GM18520 (cell line): Measurements from ENCODE around the gene ADI1.
"Not testable (repeated sequence)": the region's sequence is repeated elsewhere in the genome, so short reads cannot be mapped to it uniquely, and the experiment has no call there.

Experiments
- ATAC-seq: cut with Tn5 transposase; IDR thresholded peaks from one replicate; pipeline ENCODE4 v1.9.1; 2021; ENCODE audit not compliant: unreplicated experiment

The ADI1 gene

DNA sequence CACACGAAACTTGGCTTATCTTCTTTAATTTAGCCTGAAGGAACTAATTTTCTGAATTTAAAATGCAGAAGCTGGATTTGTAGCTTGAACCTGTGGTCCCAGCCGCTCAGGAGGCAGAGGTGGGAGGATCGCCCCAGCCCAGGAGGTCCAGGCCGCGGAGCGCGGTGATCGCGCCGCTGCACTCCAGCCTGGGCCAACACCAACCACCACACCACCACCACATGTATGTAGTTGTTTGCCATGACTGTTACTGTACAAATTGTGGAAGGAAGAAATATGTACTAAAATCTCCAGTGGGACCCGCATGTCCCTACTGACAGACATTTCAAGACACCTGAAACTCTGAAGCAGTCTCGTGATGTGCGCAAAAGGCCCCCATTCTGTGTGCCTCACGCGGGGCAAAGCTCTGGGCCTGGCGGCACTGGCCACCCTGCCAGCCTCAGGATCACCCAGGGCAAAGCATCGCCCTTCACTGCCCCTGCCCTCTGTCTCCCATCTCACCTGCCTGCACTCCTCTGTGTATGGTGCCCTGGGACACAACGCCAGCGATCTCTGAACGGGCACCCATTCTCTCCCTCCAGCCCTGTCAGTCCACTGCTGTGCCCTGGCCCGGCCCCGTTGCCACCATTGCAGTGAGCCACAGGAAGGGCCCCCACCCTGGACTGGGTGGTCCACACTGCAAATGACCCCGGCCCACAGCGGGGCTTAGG, 10.1 kb upstream of the ADI1 start:
- no peak for ATAC-seq

DNA sequence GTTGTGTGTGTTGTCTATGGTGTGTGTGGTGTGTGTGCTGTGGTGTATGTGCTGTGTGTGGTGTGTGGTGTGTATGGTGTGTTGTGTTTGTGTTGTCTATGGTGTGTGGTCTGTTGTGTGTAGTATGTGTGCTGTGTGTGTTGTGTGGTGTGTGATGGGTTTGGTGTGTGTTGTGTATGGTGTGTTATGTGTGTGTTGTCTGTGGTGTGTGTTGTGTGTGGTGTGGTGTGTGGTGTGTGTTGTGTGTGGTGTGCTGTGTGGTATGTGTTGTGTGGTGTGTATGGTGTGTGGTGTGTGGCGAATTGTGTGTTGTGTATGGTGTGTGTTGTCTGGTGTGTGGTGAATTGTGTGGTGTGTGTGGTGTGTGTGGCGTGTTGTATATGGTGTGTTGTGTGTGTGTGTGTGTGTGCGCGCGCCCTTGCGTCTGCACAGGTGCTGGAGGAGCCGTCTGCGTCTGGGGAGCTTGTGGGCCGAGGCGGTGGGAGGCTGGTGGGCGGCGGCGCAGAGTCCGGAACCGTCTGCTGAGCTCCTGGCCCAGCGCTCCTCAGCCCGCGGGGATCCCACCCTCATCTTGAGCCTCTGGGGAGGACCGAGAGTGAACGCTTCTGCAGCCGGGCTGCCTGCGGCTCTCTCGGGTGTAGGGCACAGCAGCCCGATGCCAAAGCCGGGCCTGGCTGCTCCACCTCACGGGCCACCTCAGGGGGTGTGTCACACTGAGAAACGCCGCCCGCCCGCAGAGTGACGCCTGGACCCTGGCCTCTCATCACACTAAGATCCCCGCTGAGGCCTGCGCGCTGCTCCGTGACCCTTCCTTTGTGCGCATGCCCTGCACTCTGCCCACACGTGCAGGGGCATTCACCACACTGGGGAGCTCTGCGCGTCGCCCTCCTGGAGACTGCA, 8.8 kb upstream of the ADI1 start:
- ATAC-seq = no peak

DNA sequence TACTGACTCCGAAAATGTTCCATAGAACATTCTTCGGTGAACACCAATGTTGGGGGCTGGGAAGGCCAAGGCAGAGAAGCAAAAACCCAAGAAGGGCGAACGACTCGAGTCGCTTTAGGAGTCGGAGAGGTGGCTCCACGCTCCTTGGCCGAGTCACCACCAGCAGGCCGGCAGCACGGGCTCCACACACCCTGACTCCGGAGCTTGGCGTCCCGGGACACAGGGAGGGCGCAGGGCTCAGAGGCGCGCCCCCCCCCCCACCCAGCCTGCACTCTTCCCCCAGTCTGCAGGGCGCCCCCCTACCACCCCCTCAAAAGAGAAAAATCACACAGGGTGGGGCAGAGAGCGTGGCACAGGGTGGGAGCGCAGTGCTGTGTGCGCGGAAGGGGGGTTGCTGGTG, 7.5 kb upstream of the ADI1 start:
- ATAC-seq = no peak

DNA sequence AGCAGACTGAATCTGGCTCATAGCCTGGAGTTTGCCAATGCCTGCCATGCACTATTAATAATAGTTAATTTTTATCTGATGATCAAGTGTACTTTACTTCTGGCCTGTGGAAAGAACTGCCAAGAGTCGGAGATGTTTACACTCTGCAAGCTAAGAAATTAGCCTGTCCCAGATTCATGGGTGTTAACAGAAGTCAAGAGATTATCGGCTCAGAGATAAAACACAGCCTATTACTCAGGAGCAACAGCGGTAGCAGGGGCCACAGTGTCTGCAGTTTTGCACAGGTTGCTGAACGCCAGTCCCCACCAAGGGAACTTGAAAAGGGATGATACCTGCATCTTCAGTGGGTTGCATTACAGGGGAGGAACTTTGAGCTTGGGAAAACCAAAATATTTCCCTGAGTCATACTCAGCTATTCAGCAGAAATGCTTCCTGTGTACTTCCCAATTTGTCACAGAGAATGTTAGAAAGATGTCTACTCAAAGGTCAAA, 4.3 kb upstream of the ADI1 start:
- no peak for ATAC-seq

DNA sequence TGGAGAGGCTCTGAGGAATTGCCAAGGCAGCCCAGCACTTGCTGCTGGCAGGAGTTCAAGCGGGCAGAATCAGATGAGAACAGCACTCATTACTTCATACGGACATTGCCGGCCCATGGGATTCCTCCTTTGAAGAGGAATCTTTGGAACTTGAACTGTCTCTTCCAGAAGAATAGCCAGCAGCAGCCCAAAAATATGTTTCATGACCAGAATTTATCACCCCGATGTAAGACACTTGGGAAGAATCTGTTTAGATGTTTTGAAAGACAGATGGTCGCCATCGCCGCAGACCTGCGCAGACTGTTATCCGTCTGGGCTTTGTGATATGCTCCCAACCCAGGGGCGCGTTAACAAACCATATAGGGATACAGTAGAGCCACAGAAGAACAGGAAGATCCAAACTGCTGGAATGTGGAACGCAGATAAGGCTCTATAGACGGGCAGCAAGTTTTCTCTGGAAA, 3.7 kb upstream of the ADI1 start:
- ATAC-seq = no peak

DNA sequence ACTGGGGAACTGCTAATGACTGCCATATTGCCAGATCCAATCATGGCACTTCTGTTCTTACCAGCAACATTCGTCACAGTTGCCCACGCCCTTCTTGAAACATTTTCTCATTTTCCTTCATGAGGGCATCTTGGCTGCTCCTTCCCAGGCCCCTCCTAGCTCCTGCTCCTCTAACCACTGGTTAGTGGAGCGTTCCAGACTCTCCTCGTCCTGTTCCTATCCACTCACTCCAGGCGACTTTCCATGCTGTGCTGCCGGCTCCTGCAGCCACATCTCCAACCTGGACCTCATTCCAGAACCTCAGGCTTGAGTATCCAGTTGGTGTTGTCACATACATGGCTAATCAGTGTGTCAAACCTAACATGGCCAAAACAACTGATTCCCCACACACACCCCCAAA, 1.3 kb upstream of the ADI1 start:
- ATAC-seq = no peak

DNA sequence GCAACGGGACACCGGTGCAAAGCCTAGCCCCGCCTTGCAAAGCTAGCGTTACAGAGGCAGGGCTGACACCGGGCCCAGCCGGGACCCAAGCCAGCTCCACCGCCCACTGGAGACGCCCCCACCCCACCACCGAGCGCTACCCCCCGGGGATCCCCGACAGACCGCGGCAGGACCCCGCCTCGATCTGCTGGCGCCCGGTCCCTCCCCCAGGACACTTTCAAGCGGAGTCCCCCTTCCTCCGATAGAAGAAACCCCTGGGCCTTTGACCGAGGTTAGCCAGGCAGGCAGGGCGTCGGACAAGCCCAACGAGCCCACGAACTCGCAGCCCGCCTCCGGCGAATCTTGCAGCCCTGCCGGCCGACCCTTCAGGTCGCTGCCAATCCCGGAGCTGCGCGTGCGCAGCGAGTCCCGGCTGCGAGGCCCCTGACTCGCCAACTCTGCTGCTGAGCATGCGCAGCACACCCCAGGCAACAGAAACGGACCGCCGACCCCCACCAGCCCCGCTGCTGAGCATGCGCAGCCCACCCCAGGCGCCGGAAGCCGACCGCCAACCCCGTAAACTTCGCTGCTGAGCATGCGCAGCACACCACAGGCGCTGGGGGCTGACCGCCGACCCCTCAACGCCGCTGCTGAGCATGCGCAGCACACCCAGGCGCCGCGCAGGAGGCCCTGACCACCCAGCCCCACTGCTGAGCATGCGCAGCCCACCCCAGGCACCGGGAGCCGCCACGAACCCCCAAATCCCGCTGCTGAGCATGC, 656 bp downstream of the ADI1 start:
- ATAC-seq = peak; percentile 67

DNA sequence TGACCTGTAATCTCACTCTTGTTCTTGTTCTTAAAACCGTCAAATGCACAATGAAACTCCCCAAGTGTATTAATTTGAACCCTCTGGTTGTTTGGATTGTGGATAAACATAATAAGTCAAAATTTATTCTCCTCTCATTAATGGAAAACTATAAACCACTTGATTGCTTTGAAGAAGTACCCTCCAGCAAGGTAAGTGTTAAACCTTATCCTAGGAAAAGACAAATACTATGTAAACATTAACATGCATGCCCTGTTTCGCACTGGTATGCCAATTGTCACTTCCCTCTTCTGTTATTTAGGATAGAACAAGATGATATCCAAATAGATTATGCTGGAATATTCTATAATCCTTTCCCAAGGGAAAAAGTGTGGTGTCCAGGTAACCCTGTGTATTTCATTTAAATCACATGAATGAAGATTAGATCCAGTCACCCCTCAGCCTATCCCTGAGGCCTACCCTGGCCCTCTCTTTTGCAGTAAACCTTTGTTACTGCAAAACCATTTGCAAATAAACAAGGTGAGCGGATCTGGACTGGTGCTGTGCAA, 1.3 kb downstream of the ADI1 start:
- no peak for ATAC-seq

DNA sequence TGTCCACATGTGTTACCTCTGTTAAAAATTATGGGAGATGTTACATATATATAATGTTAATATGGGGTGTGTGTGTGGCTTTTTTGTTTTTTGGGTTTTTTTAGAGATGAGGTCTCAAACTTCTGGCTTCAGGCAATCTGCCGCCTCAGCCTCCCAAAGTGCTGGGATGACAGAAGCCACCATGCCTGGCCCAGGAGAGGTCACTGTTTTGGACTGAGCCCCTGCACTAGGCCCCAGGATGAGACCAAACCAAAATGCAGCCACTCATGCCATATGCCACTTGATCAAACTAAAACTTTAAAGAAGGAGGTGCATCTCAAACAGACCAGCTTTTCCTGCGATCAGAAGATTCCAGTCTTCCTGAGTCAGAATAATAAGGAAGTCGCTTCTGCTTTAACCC, 2.5 kb downstream of the ADI1 start:
- ATAC-seq = no peak

DNA sequence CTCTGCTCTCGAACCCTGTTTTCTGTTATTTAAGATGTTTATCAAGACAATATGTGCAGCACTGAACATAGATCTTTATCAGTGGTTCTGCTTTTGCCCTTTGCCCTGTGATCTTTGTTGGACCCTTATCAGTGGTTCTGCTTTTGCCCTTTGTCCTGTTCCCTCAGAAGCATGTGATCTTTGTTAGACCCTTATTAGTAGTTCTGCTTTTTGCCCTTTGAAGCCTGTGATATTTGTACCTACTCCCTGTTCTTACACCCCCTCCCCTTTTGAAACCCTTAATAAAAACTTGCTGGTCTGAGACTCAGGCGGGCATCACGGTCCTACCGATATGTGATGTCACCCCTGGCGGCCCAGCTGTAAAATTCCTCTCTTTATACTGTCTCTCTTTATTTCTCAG, 3.9 kb downstream of the ADI1 start:
- ATAC-seq = not testable (repeated sequence)

DNA sequence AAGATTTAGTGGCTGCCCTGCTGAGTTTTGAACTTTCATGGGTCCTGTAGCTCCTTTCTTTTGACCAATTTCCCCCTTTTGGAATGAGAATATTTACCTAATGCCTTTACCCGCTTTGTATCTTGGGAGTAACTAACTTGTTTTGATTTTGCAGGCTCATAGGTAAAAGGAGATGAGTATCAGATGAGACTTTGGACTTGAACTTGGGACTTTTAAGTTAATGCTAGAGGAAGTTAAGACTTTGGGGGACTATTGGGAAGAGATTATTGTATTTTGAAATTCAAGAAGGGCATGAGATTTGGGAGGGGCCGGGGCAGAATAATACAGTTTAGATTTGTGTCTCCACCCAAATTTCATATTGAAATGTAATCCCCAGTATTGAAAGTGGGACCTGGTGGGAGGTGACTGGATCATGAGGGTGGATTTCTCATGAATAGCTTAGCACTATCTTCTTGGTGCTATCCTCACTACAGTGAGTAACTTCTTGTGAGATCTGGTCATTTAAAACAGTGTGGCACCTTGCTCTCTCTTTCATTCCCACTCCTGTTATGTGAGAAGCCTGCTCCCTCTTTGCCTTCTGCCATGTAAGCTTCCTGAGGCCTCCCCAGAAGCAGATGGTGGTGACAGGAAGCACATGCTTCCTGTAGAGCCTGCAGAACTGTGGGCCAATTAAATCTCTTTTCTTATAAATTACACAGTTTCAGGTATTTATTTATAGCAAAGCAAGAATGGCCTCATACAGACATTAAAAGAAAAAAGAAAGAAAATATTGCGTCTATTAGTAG, 6.1 kb downstream of the ADI1 start:
- no peak for ATAC-seq

DNA sequence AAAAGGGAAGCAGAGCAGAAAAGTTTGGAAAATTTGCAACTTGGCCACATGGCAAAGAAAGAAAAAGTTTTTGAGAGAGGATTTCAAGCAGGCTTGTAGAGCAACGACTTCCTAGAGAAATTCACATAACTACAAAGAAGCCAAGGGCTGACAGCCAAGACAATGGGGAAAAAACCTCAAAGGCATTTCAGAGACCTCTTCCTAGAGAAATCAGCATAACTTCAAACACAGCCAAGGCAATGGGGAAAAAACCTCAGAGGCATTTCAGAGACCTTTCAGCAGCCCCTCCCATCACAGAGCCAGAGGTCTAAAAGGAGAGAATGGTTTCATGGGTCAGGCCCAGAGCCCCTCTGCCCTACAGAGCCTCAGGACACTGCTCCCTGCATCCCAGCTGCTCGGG, 7.2 kb downstream of the ADI1 start:
- no peak for ATAC-seq

DNA sequence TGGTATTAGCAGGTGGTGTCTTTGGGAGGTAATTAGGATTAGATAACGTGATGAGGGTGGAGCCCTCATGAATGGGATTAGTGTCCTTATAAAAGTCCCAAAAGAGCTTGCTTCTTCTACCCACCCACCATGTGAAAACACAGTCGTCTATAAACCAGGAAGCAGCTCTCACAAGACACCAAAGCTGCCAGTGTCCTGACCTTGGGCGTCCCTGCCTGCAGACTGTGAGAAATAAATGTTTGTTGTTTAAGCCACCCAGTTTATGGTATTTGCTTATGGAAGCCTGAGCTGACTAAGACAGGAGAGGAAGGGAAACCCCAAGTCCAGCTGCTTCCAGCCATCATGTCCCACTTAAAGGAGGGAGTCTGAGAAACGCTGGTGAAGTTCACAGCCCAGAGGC, 13.6 kb downstream of the ADI1 start:
- ATAC-seq = no peak

DNA sequence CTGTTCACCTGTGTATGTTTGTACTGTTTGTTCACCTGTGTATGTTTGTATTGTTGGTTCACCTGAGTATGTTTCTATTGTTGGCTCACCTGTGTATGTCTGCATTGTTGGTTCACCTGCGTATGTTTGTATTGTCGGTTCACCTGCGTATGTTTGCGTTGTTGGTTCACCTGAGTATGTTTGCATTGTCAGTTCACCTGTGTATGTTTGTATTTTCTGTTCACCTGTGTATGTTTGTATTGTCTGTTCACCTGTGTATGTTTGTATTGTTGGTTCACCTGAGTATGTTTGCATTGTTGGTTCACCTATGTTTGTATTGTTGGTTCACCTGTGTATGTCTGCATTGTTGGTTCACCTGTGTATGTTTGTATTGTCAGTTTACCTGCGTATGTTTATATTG, 14.6 kb downstream of the ADI1 start:
- no peak for ATAC-seq

DNA sequence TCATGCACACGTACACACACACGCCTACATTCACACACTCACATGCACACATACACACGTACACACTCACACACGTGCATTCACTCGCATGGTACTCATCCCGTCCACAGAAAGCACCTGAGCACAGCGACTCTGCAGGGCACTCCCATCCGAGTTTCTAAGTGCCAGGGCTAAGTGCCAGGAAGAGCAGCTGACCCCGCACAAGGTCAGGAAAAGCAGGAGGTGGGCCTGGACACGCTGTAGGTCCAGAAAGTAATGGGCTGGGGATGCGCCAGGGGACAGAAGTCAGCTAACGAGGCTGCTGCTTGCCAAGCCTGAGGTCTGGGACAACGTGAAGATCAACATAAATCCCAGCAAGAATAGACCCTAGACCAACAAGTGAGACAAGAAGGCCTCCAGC, 15.8 kb downstream of the ADI1 start:
- ATAC-seq = no peak

DNA sequence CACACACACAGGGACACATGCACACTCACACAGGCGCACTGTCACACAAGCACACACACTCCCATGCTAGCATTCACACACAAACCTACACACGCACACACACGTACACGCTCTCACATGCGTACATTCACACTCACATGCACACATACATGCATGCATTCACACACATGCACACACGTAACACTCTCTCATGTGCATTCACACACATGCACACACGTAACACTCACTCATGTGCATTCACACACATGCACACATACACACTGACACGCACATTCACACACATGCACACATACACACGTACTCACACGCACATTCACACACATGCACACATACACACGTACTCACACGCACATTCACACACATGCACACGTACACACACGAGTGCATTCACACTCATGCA, 16.3 kb downstream of the ADI1 start:
- ATAC-seq = no peak

DNA sequence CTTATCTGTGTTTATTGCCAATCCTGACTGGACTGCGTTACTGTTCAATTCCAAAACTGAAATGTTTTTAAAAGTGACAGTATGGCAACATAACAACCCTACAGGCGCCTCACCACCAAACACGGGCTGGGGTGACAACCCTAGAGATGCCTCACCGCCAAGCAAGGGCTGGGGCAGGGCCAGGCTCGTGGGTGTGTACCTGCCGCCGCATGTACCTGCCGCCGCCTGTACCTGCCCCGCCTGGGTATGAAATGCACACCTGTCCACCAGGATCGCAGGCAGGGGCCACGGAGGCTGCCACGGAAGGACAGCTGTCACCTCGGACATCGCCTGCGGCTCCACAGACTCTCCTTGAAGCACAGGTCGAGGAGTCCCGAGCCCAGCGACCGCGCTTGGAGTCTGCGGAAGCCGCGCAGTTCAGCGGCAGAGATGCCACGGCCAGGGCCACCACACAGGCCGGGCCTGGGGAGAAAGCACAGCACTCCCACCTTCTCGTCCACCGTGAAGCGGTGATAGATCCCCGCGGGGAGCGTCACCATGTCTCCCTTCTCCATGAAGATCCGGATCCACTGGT, 18.9 kb downstream of the ADI1 start:
- ATAC-seq = no peak

DNA sequence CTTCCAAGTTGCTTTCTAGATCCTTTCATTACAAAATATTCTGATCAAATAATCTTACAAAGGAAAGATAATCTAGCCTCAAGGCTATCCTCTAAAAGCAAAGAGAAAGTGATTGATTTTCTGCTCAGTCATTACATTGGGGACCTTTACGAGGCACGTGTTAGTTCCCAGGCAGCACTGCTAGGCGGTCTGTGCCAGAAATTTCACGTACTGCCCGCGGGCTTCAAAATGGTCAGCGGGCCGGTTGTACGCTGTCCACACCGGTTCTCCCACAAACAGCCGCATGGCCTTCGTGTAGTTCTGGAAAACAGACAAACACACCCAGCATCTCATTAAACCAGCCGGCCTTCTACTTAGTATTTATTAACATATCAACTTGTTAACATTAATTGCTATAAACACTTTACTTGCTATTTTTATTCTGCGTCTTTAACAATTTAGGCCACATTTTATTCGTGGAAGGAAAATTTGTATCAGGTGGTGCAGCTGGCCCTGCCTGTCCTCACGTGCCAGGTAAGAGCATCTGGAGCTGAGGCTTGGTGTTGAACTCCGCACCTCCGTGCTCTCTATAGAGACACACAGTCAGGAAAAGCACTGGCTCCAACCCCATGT, 20.4 kb downstream of the ADI1 start:
- no peak for ATAC-seq

DNA sequence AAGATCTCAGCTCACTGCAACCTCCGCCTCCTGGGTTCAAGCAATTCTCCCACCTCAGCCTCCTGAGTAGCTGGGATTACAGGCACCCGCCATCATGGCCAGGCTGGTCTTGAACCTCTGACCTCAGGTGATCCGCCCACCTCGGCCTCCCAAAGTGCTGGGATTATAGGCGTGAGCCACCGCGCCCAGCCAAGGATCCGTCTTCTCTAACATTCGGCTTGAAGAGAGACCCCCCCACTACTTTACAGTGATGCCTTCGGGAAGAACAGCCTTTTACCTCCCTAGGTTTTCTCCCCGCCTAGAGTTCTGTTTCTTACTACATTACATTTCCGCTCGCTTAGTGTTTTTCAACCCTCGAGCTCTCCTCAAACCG, 22.6 kb downstream of the ADI1 start:
- not testable (repeated sequence) for ATAC-seq
